Kidney capillary endothelial cell (primary cell): Measurements from ENCODE around the gene STK11.

Experiments
- DNase-seq: peaks from one replicate; pipeline ENCODE4 v3.0.0-alpha.2; 2018; ENCODE audit warnings: low spot score

STK11 gene

DNA sequence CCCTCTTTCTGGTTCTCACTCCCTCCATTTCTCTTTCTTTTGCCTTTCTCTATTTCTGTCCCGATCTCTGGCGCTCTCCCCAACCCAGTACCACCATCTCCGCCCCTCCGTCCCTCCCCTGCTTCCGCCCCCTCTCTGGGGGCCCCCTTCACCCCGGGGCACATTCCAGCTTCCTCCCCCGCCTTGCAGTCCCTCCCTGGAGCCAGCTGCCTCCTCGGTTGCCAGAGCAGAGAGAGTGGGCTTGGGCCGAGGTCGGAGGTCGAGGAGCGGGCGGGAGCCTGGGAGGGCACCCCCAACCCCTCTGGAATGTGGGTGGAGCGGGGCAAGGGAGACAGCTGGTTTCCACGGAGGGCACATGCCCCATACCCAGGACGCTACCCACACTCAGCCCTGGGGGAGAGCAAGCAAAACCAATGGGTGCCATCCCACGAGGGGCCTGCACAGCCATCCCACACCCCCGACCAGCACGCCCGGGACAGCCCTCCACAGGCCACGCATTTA lies 57.1 kb downstream of the STK11 start:
- no peak for DNase-seq

DNA sequence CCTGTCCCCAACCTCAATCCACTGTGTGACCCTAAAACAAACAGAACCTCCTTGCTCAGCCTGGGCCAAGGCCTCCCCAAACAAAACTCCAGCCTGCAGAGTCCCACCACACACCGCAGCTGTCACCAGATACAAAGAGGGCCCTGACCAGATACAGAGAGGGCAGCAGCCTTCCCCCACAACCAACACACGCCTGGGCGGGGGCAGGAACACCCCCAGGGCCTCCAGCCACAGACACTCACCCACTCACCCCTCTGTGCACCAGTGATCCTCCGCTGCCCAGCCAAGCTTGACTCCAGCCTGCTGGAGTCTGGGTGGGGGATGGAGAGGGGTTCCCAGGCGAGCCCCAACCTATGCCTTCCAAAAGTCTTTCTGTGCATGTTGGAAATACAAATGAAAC lies 57.6 kb downstream of the STK11 start:
- DNase-seq = no peak

DNA sequence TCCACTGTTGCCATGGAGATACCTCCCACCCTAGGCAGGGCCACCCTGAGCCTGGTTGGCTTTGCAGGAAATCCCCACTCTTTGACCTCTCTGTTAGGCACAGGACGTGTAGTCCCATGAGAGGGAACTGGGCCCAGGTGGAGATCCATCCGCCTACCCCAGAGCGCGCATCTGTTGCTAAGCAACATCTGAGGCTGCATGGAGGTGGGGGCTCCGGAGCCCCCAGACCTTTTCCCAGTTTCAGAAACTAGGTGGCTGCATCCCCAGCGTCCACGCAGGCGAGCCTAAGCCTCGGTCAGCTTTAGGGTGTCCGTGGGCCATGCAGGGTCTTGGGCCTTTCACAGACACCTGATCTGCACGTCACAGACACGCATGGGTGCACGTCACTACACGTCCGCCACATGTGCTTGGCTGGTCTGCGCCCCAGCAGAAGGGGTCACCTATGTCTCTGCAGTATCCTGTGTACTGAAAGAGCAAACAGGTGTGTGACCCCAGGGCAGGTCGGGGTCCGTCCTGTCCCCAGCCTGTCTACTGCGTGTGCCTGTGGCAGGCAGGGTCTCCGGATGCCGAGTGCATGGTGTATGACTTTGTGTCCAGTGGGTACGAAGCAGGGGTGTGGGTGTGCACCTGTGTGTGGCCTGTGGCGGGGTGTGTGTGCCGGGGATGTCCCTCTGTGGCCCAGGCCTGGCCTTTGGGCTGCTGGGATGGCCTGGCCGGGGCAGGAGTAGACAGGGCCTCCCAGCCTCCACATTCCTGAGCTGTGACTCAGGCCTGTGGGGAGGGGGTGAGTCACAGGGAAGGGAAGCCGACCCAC lies 59.4 kb downstream of the STK11 start:
- peak; percentile 89 for DNase-seq

DNA sequence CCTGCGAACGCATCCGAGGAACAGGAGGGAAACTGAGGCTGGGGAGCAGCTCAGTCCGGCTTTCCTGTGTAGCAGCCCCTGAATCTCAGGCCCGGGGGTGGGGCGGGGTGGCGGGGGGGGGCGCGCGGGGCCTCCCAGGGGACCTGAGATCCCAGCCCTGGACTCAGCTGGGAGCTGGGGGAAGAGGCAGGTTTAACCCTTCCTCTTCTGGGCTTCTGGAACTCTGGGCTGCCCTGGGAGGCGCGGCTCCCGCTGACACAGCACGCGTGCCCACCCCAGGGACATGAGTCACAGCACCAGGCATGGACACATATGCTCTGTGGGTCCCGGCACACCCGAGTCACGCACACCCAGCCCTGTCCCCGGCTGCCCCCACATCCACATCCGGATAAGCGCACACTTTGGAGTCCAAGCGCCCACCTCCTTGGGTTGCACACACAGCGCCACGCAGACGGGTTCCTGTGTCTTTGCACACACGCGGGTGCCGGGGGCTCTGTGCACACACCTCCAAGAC lies 60.1 kb downstream of the STK11 start:
- DNase-seq = peak; percentile 85

DNA sequence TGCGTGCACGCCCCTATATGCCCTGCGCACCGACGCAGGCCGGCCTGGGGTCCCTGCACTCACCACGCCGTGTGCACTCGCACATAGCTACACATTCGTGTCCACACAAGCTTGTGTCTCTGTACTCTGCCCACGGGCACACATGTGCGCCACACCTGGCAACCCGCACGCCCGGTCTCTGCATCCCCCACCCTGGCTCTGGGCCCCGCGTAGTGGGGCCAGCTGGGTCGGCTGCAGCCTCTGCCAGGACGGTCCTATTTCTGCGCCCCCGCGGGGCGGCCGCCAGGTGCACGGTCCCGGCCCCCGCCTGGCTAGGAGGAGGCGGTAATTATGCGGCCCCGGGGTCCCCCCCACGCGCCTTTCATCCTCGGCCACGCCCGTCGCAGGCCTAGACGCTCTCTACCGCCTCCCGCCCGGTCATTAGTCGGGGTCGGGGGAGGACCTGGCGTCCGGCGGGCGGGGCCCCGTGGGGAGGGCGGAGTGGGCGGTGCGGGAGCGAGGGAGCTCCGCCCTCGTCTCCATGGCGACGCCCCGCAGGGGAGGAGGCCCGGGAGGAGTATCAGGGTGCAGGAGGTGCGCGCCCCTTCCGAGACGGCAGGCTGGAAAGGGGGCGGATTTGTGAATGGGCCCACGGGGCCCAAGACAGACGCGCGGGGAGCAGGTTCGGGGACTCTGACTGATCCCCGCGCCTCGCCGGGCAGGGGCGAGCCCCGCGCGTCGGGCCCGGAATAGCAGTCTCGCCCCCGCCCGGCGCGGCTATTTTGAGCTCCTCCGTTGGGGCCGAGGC lies 60.7 kb downstream of the STK11 start:
- DNase-seq = peak; percentile 89

DNA sequence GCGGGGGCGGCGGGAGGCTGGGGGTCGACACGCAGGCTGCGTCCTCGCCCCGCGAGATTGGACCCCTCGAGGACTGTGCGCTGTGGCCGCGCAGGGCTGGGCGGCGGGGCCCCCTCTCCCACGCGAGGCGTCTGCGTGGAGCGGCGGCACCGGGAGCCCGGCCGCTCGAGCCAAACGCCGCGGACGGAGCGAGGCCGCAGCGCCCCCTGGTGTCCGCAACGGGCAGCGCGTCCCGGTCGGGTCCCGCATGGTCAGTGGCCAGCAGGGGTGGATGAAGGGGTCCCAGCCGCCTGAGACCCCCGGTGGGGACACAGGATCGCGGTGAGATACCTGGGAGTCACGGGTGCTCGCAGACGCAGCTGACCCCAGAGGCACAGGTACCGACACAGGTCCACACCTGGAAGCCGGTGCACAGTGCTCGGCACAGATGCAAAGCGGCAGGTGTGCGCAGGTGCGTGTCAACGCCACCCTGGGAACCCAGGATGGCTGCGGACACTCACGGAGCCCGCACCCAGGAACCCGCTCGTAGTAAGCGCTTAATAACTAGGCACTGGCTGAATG lies 61.4 kb downstream of the STK11 start:
- no peak for DNase-seq

DNA sequence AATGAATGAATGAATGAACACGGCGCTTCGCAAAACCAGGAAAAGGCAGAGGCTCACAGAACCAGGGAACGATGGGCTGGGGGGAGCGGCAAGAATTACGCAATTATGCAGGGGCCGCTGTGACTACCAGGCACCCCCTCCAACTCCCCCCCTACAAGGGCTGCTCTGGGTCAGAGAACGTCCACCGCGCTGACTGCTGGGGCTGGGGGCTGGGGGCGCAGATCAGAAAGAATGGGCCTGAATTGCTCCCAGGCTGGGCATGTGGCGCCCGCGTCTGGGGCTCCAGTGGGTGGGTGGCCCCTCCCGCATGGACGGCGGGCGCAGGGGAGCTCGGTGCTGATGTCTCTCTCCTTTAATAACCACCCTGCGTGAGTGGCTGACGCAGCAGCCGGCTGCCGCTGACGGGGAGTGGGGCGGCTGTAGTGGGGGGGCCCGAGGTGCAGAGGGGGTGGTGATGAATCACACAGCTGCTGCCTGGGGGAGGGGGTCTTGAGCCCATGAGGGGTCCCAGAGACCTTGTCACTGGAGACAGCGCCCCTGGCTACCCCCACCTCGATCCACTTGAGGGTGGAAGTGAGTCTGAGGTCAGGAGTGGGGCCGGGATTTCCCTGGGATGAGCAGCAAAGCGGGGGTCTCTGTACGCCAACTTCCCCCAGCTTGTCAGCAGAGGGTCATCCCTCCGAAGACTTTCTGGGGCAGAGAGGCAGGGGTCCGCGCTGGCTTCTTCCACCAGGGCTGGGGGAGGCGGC lies 62.1 kb downstream of the STK11 start:
- no peak for DNase-seq

DNA sequence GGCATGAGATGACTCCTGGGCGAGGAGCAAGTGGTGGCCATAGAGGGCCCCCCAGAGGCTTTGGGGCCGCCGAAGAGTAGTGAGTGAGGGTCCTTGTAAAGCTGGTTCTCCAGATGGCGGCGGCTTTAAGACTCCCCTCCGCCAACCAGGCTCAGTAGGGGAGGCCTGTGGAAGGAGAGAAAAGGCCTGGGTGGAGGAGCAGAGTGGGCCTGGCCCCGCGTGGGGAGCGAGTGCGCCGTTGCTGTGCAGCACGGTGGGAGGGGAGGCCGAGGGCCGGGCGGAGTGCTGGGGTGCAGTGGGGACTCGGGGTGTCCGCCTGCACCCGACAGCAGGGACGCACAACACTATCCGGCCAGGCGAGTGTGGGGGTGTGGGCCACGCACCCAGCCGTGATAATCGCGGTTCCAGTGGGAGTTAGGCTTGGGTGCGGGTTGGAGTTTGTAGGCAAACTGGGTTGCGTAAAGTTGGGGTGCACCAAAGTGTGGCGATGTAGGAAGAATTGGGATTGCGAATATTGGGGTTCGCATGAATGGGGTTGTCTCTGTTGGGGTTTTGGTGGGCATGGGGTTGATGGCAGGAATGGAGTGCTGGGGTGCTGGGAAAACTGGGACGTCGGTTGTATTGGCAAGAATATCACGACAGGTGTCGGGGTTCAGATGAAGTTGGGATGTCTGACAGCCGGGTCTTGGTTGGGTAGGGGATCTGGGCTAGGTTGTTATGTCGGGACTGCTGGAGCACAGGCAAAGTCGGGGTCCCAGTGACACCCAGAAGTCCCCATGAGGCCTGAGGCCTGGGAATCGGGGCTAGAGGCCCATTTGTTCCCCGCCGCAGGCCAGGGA lies 62.9 kb downstream of the STK11 start:
- DNase-seq = no peak

DNA sequence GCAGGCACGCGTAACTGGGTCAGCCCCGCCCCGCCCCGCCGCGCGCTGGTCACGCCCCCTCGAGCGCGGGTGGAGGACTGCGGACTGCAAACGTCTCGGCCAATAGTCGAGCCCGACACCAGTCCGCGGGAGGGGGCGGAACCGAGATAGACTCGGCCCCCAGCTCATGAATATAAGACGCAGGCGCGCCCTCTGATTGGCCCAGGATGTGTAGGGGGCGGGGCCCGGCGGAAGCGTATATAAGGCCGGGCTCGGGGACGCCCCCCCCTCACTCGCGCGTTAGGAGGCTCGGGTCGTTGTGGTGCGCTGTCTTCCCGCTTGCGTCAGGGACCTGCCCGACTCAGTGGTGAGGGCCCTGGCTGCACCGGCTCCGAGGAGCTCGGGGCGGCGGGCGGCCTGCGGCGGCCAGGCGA lies 63.5 kb downstream of the STK11 start, which contains the start of gene CIRBP:
Gene CIRBP, plus strand, starts transcription at position 268 of the 413 bp plus-strand sequence. CDS start 1,602 bp downstream, outside the sequence.
- DNase-seq = peak; percentile 97

DNA sequence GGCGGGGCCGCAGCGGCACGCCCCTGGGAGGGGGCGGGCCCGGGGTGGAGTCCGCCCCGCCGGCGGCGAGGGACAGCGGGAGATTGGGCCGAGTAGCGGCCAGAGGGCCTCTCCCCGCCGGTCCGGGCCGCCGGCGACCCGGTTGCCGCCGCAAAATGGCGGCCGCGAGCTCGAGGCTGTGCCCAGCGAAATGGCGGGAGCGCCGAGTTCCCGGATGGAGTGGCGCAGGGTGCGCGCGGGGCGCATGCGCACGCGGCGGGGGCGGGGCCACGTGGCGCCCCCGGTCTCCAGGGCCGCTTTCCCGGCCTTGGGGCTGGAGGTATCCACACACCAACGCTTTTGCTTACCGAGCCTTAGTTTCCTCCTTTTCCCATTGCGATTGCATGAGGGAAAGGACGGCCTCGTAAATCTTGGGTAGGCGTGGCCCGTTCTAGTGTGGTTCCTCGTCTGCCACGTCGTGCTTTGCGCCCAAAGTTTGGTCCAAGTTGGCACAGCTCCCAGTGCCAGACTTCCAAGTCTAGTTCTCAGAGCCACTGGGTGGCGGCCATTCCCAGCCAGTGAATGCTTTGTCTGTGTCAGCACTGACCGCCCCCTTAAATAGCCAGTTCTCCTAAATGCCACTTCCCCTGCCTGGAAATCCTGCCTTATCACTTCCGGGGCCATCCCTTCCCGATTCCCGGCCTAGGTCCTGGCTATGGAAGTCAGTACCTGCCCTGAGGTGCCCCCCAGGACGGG lies 64.1 kb downstream of the STK11 start:
- DNase-seq = peak; percentile 77

DNA sequence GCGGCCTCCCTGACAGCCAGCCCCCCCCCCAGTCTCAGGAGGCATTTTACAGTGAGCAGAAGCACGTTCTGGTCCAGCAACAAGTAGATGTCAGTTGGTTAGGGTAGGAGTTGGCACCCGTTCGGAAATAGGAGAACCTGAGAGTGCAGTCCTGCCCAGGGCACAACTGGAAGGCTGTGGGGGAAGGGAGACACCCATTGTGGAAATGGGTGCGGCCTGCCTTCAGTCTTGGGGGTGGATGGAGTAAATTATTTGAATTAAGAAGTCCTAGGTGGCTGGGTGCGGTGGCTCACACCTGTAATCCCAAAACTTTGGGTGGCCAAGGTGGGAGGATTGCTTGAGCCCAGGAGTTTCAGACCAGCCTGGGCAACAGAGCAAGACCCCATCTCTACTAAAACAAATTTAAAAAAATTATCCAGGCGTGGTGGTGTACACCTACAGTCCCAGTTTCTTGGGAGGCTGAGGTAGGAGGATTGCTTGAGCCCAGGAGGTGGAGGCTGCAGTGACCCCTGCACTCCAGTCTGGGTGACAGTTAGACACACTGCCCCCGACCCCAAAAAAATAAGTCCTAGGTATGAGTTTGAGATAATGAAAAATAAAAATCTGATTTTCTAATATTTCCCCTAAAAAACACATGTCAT lies 64.8 kb downstream of the STK11 start:
- no peak for DNase-seq

DNA sequence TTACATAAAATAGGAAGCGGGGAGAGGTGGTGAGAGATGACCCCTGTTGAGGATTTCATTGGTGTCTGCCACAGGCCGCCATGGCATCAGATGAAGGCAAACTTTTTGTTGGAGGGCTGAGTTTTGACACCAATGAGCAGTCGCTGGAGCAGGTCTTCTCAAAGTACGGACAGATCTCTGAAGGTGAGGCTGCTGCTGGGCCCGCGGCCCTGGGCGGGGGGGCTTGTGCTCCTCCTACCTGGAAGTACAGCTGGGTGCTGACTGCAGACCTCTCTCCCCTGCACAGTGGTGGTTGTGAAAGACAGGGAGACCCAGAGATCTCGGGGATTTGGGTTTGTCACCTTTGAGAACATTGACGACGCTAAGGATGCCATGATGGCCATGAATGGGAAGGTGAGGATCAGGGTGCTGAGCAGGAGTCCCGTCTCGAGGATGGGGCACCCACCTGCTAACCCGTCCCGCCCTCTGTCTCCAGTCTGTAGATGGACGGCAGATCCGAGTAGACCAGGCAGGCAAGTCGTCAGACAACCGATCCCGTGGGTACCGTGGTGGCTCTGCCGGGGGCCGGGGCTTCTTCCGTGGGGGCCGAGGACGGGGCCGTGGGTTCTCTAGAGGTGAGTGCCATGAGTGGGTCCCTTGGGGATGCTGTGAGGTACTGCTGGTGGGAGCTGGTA lies 65.4 kb downstream of the STK11 start:
- DNase-seq = no peak

DNA sequence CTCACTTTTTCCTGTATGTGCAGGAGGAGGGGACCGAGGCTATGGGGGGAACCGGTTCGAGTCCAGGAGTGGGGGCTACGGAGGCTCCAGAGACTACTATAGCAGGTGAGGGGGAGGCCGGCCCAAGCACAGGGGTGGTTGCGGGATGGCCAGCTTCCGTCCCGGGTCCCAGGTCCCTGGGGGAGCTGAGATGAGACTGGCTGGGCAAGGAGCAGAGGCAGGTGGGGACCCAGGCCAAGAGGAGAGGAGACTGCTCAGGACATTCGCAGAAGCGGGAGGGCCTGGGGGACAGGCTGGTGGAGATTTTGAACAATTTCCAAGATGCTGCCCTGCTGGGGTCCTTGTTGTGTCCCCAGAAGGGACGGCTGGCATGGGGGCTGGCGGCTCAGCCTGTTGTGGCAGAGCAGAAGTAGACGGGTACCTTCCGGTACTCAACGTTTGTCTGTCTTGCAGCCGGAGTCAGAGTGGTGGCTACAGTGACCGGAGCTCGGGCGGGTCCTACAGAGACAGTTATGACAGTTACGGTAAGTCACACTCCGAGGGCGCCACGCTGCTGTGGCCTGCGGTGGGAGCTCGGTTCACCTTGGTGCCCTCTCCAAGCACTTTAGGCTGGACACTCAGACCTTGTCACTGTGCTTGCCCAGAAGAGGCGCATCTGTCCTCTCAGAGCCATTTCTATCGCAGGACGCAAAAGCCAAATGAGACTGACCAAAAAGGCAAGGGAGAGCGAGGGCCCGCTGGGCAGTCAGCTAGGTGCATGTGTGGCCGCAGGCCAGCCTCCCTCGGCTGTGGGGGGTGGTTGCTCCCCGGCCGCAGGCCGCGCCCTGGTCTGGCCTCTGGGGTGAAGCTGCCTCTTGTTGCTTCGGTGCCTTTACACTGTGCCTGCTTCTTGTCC lies 66.2 kb downstream of the STK11 start:
- no peak for DNase-seq

DNA sequence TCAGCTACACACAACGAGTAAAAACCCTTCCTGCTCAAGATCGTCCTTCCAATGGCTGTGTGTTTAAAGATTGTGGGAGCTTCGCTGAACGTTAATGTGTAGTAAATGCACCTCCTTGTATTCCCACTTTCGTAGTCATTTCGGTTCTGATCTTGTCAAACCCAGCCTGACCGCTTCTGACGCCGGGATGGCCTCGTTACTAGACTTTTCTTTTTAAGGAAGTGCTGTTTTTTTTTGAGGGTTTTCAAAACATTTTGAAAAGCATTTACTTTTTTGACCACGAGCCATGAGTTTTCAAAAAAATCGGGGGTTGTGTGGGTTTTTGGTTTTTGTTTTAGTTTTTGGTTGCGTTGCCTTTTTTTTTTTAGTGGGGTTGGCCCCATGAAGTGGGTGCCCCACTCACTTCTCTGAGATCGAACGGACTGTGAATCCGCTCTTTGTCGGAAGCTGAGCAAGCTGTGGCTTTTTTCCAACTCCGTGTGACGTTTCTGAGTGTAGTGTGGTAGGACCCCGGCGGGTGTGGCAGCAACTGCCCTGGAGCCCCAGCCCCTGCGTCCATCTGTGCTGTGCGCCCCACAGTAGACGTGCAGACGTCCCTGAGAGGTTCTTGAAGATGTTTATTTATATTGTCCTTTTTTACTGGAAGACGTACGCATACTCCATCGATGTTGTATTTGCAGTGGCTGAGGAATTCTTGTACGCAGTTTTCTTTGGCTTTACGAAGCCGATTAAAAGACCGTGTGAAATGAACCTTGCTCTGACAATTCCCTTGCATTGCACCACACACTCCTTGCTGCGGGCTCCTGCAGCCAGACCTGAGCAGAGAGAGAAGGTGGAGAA lies 67.1 kb downstream of the STK11 start:
- DNase-seq = no peak

DNA sequence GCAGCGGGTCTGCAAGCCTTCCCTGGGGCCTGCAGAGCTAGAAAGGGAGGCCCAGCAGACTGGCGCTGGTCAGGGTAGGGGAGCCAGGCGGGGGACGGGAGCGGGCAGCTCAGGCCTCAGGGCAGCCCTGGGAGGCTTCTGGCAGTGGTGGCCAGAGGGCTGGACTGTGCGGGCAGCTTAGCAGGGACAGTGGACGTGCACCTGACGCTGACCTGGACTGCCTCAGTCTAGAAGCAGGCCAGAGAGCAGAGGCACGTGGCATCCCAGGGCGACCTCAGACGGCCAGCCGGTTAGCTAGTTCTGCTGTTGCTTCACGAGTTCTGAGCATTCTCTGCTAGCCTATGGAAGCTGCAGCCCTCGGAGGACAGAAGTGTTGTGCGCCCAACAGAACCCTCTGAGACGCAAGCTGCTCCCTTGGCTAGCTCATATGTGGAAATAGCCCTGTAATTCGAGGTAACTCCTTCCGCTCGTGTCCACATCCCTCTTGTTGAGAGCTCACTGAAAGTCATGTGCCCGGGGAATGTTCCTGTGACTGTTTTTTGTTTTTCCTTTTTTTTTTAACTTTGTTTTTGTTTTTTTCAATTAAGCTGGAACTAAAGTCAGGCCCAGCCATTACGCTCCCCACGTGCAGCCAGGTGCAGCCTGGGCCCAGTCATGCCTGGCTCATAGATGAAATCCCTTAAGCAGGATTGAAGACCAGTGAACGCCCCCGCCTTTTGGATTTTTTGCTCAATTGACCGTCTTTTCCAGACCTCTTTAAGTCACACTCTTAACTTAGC lies 67.9 kb downstream of the STK11 start:
- no peak for DNase-seq
